GM12891 (cell line): Measurements from ENCODE around the gene UQCR11.

Source experiments
- PAX5 ChIP-seq: IDR thresholded peaks from 2 replicates; pipeline ENCODE4 v1.6.1; 2011; ENCODE audit warnings: low read length, moderate library complexity, mild to moderate bottlenecking; ENCODE audit not compliant: insufficient read depth, severe bottlenecking
- POLR2A ChIP-seq: IDR thresholded peaks from 2 replicates; pipeline ENCODE4 v1.6.1; 2011; ENCODE audit warnings: low read depth, low read length, control low read depth
- POLR2AphosphoS5 ChIP-seq: IDR thresholded peaks from 2 replicates; pipeline ENCODE4 v1.6.1; 2011; ENCODE audit warnings: low read depth, low read length, control low read depth
- TAF1 ChIP-seq: IDR thresholded peaks from 2 replicates; pipeline ENCODE4 v1.6.1; 2011; ENCODE audit warnings: low read depth, low read length, control low read depth

- TF ChIP-seq POLR2AphosphoS5 (no peak), POLR2A (no peak), PAX5 (no peak), TAF1 (no peak)
These were observed 13.2 kb upstream of the UQCR11 start for GRCh38 chr19:1618157-1619093.
